Inflammatory macrophage treated with lipopolysaccharide for 4 hours (primary cell): ENCODE measurements around the gene DNAJB4.
A peak's percentile ranks its signal among the peaks of the same experiment; 100 is the strongest.
"Not testable (repeated sequence)": the region's sequence is repeated elsewhere in the genome, so short reads cannot be mapped to it uniquely, and the experiment has no call there.

ENCODE experiments used
- DNase-seq: peaks from one replicate; pipeline ENCODE4 v3.0.0-alpha.2; 2020

The DNAJB4 gene

DNA sequence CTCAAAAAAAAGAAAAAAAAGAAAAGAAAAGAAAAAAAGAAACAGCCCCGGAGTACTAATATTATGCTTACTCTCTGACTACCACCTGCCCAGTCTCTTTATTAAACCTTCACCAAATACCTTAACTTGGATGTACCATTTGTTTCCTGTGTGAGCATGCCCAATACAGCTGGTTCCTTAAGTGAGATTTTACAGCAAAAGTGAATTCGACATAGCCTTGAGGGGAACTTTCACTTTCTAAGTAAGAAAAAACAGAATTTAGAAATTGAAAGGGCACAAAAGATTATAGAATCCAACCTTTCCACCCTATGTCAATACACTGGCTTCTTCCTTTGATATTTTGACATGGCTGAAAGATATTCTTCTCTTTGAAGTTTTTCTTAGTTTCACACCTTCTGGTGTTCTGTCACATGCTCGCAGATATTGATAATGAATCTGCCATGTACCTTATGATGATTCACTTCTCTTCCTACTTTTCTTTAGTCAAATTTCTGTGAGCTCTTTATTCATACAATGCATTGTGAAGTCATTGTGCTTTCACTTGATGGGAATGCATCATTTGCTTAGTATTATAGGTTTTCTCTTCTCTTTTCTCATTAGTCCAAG is 35.8 kb downstream of the DNAJB4 start:
- peak; percentile 4 for DNase-seq

DNA sequence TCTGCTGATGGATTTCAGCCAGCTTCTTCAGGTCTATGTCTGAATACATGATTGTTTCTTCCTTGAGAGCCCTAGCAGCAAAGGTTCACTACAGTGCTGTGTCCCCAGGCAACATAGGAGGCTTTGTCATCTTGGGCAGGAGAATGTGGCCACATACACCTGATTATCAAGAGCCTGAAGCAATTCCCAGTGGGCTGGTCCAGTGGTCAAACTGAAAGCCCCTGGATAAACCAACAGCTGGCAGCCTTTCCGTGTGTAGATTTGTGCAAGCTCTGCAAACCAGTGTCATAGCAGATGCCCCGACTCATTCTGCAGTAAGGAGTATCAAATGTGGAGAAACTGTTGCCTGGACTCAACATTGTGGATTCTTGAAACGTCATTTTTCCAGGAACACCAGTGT is 38.7 kb downstream of the DNAJB4 start:
- DNase-seq, result no peak

- no peak for DNase-seq
Observed at GRCh38 chr1:78044796-78045562, 40.2 kb downstream of the DNAJB4 start.

DNA sequence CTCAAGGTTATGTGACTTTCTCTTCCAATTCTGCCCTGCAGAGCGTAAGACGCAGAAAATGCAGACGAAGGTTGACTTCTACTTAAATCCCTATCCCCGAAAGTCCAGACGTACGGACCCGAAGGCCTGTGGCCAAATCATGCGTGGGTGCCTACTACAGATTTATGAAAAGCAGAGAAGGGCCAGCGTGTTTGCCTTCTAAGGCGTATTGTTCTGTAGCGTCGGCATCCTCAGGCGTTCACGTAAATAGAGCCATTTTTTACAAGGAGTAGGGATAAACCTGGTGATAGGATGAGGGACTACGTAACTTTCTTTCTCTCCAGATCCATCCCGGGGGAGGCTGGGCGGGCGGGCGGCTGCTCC is 40.8 kb downstream of the DNAJB4 start:
- no peak for DNase-seq

DNA sequence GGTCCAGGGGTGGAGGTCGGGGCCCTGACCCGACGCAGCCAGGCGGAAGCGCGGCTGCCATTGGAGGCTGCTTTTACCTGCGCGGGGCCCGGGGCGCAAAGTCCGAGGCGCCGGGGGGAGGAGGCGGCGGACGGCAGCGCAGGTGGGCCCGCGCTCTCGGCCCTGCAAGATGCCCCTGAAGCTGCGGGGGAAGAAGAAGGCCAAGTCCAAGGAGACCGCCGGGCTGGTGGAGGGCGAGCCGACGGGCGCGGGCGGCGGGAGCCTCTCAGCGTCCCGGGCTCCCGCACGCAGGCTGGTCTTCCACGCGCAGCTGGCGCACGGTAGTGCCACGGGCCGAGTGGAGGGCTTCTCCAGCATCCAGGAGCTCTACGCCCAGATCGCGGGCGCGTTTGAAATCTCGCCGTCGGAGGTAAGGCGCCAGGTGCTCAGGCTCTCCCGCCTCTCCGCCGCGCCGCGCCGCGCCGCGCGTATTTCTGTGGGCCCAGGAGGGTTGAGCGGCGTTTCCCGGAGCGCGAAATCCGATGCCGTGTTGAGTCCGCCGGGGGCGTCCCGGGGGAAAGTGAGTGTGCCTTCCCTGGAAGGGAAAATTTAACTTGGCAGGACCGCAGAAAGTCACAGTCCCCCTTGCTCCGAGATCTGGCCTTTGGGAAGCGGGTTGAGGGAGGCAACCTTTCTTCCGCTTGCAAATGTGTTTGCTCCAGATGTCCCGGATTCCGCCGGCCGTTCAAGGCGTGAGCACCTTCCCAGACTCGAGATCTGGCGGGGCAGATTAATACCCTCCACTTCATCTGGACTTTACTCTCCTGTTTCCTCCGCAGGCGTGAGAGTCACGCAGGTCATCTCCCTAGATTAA is 41.4 kb downstream of the DNAJB4 start, which contains the start of gene GIPC2:
Gene GIPC2 (plus strand): TSS at position 41 of the 853 bp plus-strand sequence. CDS start 129 bp downstream, at position 170.
- DNase-seq, result no peak

DNA sequence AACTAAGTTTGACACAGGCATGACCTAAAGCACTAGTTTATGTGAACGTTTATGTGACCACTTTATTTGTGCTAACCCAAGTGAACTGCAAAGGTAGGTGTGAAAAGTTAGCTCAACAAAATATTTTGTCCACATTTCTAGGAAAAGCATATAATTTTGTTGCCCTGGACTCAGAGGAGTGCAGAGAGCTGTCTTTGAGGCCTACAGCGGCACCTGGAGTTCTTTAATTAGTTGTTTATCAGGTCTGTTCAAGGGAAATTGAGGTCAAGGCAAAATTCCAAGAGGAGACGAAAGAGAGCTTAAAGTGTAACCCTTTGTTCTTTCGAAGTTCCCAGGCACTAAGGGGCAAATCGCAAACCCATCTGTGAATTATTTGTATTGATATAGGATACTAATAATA is 42.4 kb downstream of the DNAJB4 start:
- no peak for DNase-seq

- no peak for DNase-seq
Observed at GRCh38 chr1:78047631-78048030, 42.9 kb downstream of the DNAJB4 start.

GRCh38 chr1:78048446-78048845 is 43.7 kb downstream of the DNAJB4 start:
- DNase-seq, result no peak

DNA sequence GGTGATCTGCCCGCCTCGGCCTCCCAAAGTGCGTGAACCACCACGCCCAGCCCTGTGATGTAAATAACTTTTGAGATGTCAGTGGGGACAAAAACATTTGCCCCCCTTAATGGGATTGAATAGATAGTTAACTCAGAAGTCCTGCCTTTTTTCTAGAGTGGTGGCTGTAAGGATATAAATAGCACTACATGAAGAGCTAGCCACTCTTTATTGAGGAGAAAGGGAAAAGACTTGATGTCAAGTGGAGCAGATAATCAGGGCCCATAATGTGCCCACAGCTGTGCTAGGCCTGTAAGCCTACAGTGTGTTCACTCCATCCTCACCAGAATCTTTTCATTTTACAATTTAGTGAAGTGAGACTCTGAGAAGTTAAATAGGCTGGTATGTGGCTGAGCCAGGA is 44.7 kb downstream of the DNAJB4 start:
- no peak for DNase-seq

DNA sequence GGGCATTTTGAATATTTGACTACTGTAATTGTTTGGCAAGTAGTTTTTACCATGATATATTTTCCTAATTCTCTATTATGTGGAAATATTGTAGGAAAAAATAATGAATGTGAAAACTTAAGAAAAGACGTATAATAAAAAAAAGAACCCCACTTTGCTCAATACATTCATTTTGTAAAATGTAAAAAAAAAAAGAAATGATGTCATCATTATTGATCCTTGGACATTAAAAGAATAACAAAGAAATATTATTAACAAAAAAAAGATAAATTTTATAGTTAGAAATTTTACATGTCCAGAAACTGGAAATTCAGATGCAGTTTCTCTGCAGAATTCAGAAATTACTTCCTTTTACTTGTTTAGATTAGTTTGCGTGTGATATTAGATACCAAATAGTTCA is 46.3 kb downstream of the DNAJB4 start:
- DNase-seq, result no peak

DNA sequence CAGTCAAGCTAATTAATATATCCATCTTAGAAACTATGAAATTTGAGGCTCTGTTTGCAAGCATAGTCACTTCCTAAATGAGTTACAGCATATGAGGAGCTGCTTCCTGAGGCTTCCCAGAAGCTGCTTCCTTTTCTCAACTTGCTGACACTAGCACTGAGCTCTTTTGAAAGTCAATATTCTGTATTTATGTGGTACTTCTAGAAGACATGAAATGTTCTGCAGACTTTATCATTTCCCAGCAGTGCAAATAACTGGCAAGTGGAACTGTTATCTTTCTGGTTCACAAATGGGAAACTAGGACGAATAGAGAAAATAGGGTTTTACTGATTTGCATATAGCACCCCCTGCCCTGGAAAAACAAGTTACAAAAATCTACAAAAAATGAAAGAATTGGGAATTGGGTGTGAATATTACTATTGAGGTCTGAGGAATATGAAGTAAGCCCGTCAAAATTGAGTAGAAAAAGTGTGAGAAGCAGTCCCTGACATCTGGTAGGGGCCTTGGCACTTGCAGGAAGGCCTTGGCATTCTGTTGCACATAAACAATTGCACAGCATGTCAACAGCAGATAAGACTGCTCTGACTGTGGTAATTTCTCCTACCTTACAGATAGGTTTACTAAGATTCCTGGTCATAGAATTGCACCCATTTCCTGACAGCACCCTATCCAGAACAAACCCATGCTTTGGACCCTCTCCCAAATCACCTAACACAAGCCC is 48.1 kb downstream of the DNAJB4 start:
- DNase-seq, result peak; percentile 11

GRCh38 chr1:78053498-78053897 is 48.8 kb downstream of the DNAJB4 start:
- no peak for DNase-seq

GRCh38 chr1:78054559-78054958 is 49.8 kb downstream of the DNAJB4 start:
- no peak for DNase-seq

DNA sequence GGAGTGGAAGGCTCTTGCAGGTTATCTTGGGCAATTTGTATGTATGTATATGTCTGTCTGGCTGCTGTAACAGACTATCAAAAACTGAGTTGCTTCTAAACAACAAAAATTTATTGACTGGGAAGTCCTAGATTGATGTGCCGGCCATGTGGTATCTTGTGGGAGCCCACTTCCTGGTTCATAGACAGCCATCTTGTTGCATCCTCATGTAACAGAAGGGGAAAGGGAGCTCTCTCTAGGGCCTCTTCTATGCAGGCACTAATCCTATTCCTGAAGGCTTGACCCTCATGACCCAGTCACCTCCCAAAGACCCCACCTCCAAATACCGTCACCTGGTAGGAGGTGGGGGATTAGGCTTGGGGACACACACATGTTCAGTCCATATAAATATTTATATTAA is 50.2 kb downstream of the DNAJB4 start:
- DNase-seq, result no peak

DNA sequence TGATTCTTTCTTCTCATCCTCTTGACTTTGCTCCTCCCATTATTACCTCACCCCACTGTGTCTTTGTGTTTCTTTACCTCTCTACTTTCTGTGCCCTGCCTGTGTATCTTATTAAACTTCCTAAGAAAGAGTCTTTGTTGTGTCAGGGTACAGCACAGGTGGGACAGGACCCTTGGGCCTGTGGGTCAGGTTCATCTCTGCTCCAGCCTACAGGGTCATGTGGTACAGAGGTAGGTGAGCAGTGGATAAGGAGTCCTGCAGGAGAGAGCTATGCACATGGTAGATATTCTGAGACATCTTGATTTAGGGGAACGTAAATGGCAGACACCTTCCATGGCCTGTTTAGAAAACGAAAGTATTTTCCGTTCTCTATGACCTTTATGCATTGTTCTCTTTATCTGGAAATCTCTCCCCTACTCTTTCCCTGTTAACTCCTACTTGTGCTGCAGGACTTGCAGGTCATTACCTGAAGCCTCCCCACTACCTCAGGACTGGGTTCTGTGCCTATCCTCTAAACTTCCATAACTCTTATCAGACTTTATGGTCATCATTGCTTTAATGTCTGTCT is 50.9 kb downstream of the DNAJB4 start:
- DNase-seq, result no peak

DNA sequence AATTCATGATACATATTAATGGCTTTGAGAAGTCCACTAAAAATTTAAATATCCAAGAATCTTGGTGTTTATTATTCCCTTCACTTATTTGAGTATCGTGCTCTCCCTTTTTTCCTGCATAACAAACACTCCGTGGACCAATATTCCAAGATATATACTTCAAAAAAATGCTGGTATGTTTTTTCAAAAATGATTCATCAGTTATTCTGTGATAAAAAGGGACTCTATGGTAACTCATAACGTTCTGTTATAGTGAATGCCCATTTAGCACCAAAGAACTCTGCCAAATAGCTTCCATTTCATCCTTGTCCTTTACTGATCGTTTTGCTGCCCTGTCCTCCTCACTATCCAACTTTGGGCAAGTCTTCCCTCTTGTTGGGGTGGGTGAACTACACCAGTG is 53.9 kb downstream of the DNAJB4 start:
- DNase-seq, result no peak

- no peak for DNase-seq
Observed at GRCh38 chr1:78060857-78061563, 56.3 kb downstream of the DNAJB4 start.

- DNase-seq, result no peak
Observed at GRCh38 chr1:78061825-78062523, 57.2 kb downstream of the DNAJB4 start.

- DNase-seq, result not testable (repeated sequence)
Observed at GRCh38 chr1:78064886-78065285, 60.1 kb downstream of the DNAJB4 start.
